Jurkat, Clone E6-1 (cell line): Measurements from ENCODE around the gene SOCS6.

Experiments used
- DNase-seq: peaks from one replicate; pipeline ENCODE4 v3.0.0-alpha.2; 2011; ENCODE audit warnings: low read depth, low spot score
- H3K4me3 ChIP-seq: 2 replicates; pipeline ENCODE4 v1.5.1; 2011; ENCODE audit warnings: mild to moderate bottlenecking, low read length, control low read depth, moderate library complexity

The SOCS6 gene

GRCh38 chr18:70372450-70373041 lies 83.7 kb downstream of the SOCS6 start:
- H3K4me3 ChIP-seq = no peak overlapping the region
- DNase-seq = no peak

- no peak overlapping the region for H3K4me3 ChIP-seq
Measured at GRCh38 chr18:70373042-70373519, 84.2 kb downstream of the SOCS6 start.

DNA sequence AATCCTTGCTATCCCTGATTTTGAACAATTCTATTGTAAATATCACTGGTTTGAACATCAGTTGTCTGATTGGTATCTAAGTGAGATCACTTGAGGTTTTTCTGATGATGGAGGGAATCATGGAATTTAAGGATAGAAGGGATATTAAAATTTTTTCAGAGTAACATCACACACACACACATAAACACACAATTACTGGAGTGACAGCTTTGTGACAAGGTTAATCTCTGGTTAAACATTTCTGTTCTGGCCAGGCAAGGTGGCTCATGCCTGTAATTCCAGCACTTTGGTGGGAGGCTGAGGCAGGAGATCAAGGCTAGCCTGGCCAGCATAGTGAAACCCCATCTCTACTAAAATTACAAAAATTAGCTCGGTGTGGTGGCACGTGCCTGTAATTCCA lies 85.3 kb downstream of the SOCS6 start:
- no peak for DNase-seq
- H3K4me3 ChIP-seq = no peak overlapping the region

More at GRCh38 chr18:70373042-70373519, 84.2 kb downstream of the SOCS6 start:
- DNase-seq = no peak

DNA sequence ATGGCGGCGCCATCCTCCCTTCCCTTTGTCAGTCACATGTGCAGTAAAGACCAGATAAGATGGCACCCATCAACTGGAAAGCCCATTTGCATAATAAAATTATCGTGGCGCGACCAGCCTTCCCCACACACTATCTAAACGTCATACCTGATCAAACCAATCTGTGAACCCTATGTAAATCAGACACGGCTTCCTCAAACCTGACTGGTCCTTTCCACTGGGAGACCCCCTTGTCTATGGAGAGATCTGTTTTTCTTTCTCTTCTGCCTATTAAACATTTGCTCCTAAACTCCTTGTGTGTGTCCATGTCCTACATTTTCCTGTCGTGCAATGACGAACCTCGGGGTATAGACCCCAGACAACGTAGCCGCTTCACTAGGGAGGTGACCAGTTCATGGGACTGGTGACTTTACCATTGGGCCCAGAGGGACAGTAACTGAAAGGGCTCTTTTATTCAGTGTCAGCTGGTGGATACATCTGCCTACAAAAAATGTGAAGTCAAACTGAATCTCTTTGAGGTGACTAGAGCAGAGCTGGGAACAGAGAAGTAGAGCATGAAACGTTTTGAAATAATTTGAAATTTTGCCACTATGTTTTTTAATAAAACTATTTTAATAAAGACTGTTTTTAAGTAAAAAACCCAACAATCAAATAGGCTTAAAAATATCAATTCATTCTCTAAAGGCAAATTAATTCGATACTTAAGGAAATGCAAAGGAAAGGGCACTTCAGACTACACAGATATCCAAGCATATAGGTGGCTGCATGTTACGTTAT lies 87.5 kb downstream of the SOCS6 start:
- no peak for DNase-seq

DNA sequence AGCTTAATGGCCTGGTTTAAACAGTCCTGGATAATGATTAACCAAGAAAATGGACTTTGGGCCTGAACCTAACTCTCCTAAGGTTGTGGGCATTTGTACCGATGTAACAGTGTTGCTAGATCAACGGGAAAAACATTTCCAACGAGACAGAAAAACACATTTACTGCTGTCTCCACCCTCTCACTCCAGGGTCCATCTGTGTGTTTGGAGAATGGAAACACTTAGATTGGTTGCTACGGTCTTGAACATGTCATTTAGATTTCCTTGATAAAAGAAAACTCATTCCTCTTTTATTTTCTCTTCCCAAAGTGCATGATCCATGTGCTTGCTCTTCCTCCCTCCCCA lies 88.0 kb downstream of the SOCS6 start:
- H3K4me3 ChIP-seq = no peak overlapping the region
- DNase-seq = no peak

More for the DNA sequence above, 87.5 kb downstream of the SOCS6 start:
- no peak overlapping the region for H3K4me3 ChIP-seq

GRCh38 chr18:70377317-70377799 lies 88.5 kb downstream of the SOCS6 start:
- DNase-seq = no peak
- no peak overlapping the region for H3K4me3 ChIP-seq

- no peak for DNase-seq
- no peak overlapping the region for H3K4me3 ChIP-seq
Measured at GRCh38 chr18:70377857-70378701, 89.2 kb downstream of the SOCS6 start.
